DOHH2 (cell line): Measurements from ENCODE around the gene NPIPA3.
"Not testable (repeated sequence)": the region's sequence is repeated elsewhere in the genome, so short reads cannot be mapped to it uniquely, and the experiment has no call there.

ENCODE experiments used
- H3F3A ChIP-seq: fragments of 200-600 bp; sonication (generic), shearing (Covaris generic); 2 replicates; pipeline ENCODE4 v1.6.0; 2016; ENCODE audit warnings: antibody characterized with exemption, mild to moderate bottlenecking; ENCODE audit not compliant: control insufficient read depth, insufficient read depth
- H3K27ac ChIP-seq: fragments of 200-600 bp; sonication (generic); 2 replicates; pipeline ENCODE4 v1.5.1; 2014; ENCODE audit warnings: low read depth, mild to moderate bottlenecking, low read length, moderate library complexity
- H3K27me3 ChIP-seq: fragments of 200-600 bp; sonication (generic); 2 replicates; pipeline ENCODE4 v1.6.1; 2014; ENCODE audit warnings: mild to moderate bottlenecking, low read length, mixed read lengths; ENCODE audit not compliant: control insufficient read depth
- H3K36me3 ChIP-seq: fragments of 200-600 bp; sonication (generic); 2 replicates; pipeline ENCODE4 v1.6.1; 2014; ENCODE audit warnings: mild to moderate bottlenecking, low read length, moderate library complexity, mixed read lengths; ENCODE audit not compliant: control insufficient read depth
- H3K4me1 ChIP-seq: fragments of 200-600 bp; sonication (generic); 2 replicates; pipeline ENCODE4 v1.6.1; 2014; ENCODE audit warnings: mild to moderate bottlenecking, low read length, mixed read lengths; ENCODE audit not compliant: control insufficient read depth
- H3K4me2 ChIP-seq: fragments of 200-600 bp; sonication (generic); 2 replicates; pipeline ENCODE4 v1.6.0; 2014; ENCODE audit warnings: mild to moderate bottlenecking, low read length, moderate library complexity
- H3K4me3 ChIP-seq: fragments of 200-600 bp; sonication (generic); 2 replicates; pipeline ENCODE4 v1.5.1; 2014; ENCODE audit warnings: mild to moderate bottlenecking, low read length, mixed read lengths
- H3K79me2 ChIP-seq: fragments of 200-600 bp; sonication (generic); 2 replicates; pipeline ENCODE4 v1.6.1; 2014; ENCODE audit warnings: mild to moderate bottlenecking, low read length, mixed read lengths; ENCODE audit not compliant: control insufficient read depth
- H3K9me2 ChIP-seq: fragments of 200-600 bp; sonication (generic); replicated peaks from 2 replicates; pipeline ENCODE4 v1.6.1; 2014; ENCODE audit warnings: mild to moderate bottlenecking, low read length, mixed read lengths; ENCODE audit not compliant: control insufficient read depth
- H3K9me3 ChIP-seq: fragments of 200-600 bp; sonication (generic); 2 replicates; pipeline ENCODE4 v1.6.1; 2014; ENCODE audit warnings: antibody characterized with exemption, low read length, mixed read lengths; ENCODE audit not compliant: control insufficient read depth, insufficient read depth
- H4K20me1 ChIP-seq: fragments of 200-600 bp; sonication (generic); 2 replicates; pipeline ENCODE4 v1.6.0; 2014; ENCODE audit warnings: low read depth, mild to moderate bottlenecking, antibody characterized with exemption, low read length, moderate library complexity; ENCODE audit not compliant: control insufficient read depth, insufficient read depth
- CTCF ChIP-seq: fragments of 200-600 bp; sonication (generic); IDR thresholded peaks from one replicate; pipeline ENCODE4 v1.5.1; 2014; ENCODE audit warnings: antibody characterized with exemption, mild to moderate bottlenecking, low read depth, low read length; ENCODE audit not compliant: poor library complexity, severe bottlenecking
- EZH2phosphoT487 ChIP-seq: fragments of 200-600 bp; sonication (generic); IDR thresholded peaks from 2 replicates; pipeline ENCODE4 v1.6.1; 2017; ENCODE audit warnings: borderline replicate concordance, mild to moderate bottlenecking, antibody characterized with exemption, low read length, moderate library complexity, mixed read lengths

Gene NPIPA3

GRCh38 chr16:14676633-14677032 lies 26.6 kb upstream of the NPIPA3 start:
- Histone ChIP-seq H3K27ac (no peak overlapping the region), H3K4me1 (peaks cover 49% of the 10 kb centered on the region), H3K36me3 (no peaks in the 10 kb centered on the region), H3K4me2 (no peak overlapping the region), H3K27me3 (no peaks in the 10 kb centered on the region), H4K20me1 (no peaks in the 10 kb centered on the region), H3K79me2 (no peaks in the 10 kb centered on the region), H3K9me3 (no peaks in the 10 kb centered on the region), H3K9me2 (no peaks in the 10 kb centered on the region), H3F3A (peaks cover 13% of the 10 kb centered on the region), H3K4me3 (no peak overlapping the region)
- TF ChIP-seq EZH2phosphoT487, result no peak
- no peak for TF ChIP-seq CTCF

- peaks cover 39% of the 10 kb centered on the region for H3K4me1 ChIP-seq
- TF ChIP-seq CTCF, result no peak
- no peak for TF ChIP-seq EZH2phosphoT487
- no peaks in the 10 kb centered on the region for H3K79me2 ChIP-seq
- no peak overlapping the region; the same call in 1 of the 2 replicates for H3K4me3 ChIP-seq
- H3K27ac ChIP-seq, result no peak overlapping the region
- peak overlapping the region; percentile 31 for H3K4me2 ChIP-seq
- no peaks in the 10 kb centered on the region for H3K27me3 ChIP-seq
- H3K36me3 ChIP-seq, result no peaks in the 10 kb centered on the region
- H4K20me1 ChIP-seq, result no peaks in the 10 kb centered on the region
- no peaks in the 10 kb centered on the region for H3K9me3 ChIP-seq
- H3K9me2 ChIP-seq, result no peaks in the 10 kb centered on the region
- peaks cover 3% of the 10 kb centered on the region for H3F3A ChIP-seq
Measured at GRCh38 chr16:14677627-14678026, 25.6 kb upstream of the NPIPA3 start.

DNA sequence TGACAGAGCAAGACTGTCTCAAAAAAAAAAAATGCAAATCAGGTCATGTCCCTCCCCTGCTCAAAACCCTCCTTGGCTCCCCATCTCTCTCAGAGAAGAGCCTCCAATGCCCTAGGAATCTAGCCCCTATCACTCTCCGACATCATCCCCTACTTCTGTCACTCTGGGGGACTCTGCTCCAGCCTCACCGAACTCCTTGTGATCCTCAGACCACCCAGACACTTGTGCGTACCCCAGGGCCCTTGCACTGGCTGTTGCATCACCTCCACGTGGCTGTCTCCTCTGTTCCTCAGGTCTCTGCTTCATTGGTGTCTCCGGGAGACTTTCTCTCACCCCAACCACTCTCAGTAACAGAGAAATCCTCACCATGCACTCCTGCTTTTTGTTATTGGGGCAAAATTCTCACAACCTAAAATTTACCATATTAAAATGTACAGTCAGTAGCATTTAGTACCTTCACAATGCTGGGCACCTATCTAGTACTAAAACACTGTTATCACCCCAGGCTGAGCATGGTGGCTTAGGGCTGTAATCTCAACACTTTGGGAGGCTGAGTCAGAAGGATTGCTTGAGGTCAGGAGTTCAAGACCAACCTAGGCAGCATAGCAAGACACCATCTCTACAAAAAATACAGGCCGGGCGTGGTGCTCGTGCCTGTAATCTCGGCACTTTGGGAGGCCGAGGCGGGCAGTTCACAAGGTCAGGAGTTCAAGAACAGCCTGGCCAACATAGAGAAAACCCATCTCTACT lies 24.3 kb upstream of the NPIPA3 start:
- no peaks in the 10 kb centered on the region for H3K9me2 ChIP-seq
- TF ChIP-seq CTCF, result no peak
- no peak for TF ChIP-seq EZH2phosphoT487
- no peaks in the 10 kb centered on the region for H3K9me3 ChIP-seq
- no peaks in the 10 kb centered on the region for H3K27me3 ChIP-seq
- H3K4me3 ChIP-seq, result no peak overlapping the region
- peaks cover 26% of the 10 kb centered on the region for H3K4me1 ChIP-seq
- no peaks in the 10 kb centered on the region for H3F3A ChIP-seq
- no peaks in the 10 kb centered on the region for H3K79me2 ChIP-seq
- H3K36me3 ChIP-seq, result no peaks in the 10 kb centered on the region
- no peaks in the 10 kb centered on the region for H4K20me1 ChIP-seq
- H3K27ac ChIP-seq, result no peak overlapping the region
- no peak overlapping the region for H3K4me2 ChIP-seq

- H3K27me3 ChIP-seq, H3K4me2 ChIP-seq, H3K36me3 ChIP-seq, H3K4me3 ChIP-seq, H3K79me2 ChIP-seq, H4K20me1 ChIP-seq, H3K9me2 ChIP-seq, H3F3A ChIP-seq, H3K9me3 ChIP-seq, H3K27ac ChIP-seq: not testable (repeated sequence)
- H3K4me1 ChIP-seq, result peaks cover 13% of the 10 kb centered on the region
Measured at GRCh38 chr16:14680396-14680795, 22.8 kb upstream of the NPIPA3 start.
